PC-3 (cell line): ENCODE results near the gene NEDD4L.

Experiments used
- EZH2 ChIP-seq: fragments of 300-600 bp; sonication (generic); IDR thresholded peaks from one replicate; pipeline ENCODE4 v1.6.1; 2017; ENCODE audit warnings: antibody characterized with exemption, mild to moderate bottlenecking, low read length; ENCODE audit not compliant: unreplicated experiment
- EZH2phosphoT487 ChIP-seq: fragments of 300-600 bp; sonication (generic); IDR thresholded peaks from 2 replicates; pipeline ENCODE4 v1.6.1; 2018; ENCODE audit warnings: mild to moderate bottlenecking, antibody characterized with exemption, low read length, borderline replicate concordance
- TF ChIP-seq, protein P1 (sequence below): fragments of 300-600 bp; sonication (generic); conservative IDR thresholded peaks from 2 replicates; pipeline ENCODE4 v1.5.1; 2017; ENCODE audit warnings: antibody characterized with exemption, low read depth, mild to moderate bottlenecking, low read length

- TF ChIP-seq EZH2, result no peak
- TF ChIP-seq EZH2phosphoT487, result no peak
- TF ChIP-seq, protein P1, sequence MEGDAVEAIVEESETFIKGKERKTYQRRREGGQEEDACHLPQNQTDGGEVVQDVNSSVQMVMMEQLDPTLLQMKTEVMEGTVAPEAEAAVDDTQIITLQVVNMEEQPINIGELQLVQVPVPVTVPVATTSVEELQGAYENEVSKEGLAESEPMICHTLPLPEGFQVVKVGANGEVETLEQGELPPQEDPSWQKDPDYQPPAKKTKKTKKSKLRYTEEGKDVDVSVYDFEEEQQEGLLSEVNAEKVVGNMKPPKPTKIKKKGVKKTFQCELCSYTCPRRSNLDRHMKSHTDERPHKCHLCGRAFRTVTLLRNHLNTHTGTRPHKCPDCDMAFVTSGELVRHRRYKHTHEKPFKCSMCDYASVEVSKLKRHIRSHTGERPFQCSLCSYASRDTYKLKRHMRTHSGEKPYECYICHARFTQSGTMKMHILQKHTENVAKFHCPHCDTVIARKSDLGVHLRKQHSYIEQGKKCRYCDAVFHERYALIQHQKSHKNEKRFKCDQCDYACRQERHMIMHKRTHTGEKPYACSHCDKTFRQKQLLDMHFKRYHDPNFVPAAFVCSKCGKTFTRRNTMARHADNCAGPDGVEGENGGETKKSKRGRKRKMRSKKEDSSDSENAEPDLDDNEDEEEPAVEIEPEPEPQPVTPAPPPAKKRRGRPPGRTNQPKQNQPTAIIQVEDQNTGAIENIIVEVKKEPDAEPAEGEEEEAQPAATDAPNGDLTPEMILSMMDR, result no peak
Observed at GRCh38 chr18:58124475-58124874, 80.4 kb downstream of the NEDD4L start.
